MM.1S (cell line): ENCODE results near the gene MRPL51.

ENCODE experiments used
- DNase-seq: peaks from one replicate; pipeline ENCODE4 v3.0.0-alpha.2; 2015
- H2AFZ ChIP-seq: fragments of 300-600 bp; sonication (generic); 2 replicates; pipeline ENCODE4 v1.6.0; 2016; ENCODE audit warnings: antibody characterized with exemption, low read length
- H3F3A ChIP-seq: fragments of 300-600 bp; sonication (generic); 2 replicates; pipeline ENCODE4 v1.6.1; 2016; ENCODE audit warnings: mild to moderate bottlenecking, antibody characterized with exemption, low read length, moderate library complexity, mixed read lengths; ENCODE audit not compliant: insufficient read depth
- H3K27ac ChIP-seq: fragments of 300-600 bp; sonication (generic); 2 replicates; pipeline ENCODE4 v1.5.1; 2016; ENCODE audit warnings: mild to moderate bottlenecking, low read length
- H3K27me3 ChIP-seq: fragments of 300-600 bp; sonication (generic); replicated peaks from 2 replicates; pipeline ENCODE4 v1.6.0; 2016; ENCODE audit warnings: low read length; ENCODE audit not compliant: insufficient read depth
- H3K36me3 ChIP-seq: fragments of 300-600 bp; sonication (generic); replicated peaks from 2 replicates; pipeline ENCODE4 v1.6.1; 2016; ENCODE audit warnings: mild to moderate bottlenecking, low read length, mixed read lengths; ENCODE audit not compliant: insufficient read depth
- H3K4me1 ChIP-seq: fragments of 300-600 bp; sonication (generic); 2 replicates; pipeline ENCODE4 v1.6.1; 2016; ENCODE audit warnings: low read length, mixed read lengths
- H3K4me2 ChIP-seq: fragments of 300-600 bp; sonication (generic); 2 replicates; pipeline ENCODE4 v1.6.0; 2016; ENCODE audit warnings: low read depth, low read length
- H3K4me3 ChIP-seq: fragments of 300-600 bp; sonication (generic); 2 replicates; pipeline ENCODE4 v1.5.1; 2016; ENCODE audit warnings: low read length, mixed read lengths
- H3K79me2 ChIP-seq: fragments of 300-600 bp; sonication (generic); 2 replicates; pipeline ENCODE4 v1.6.1; 2016; ENCODE audit warnings: mixed run types, low read length, mixed read lengths
- H3K9ac ChIP-seq: fragments of 300-600 bp; sonication (generic); 2 replicates; pipeline ENCODE4 v1.6.1; 2016; ENCODE audit warnings: low read length, mixed read lengths
- H3K9me2 ChIP-seq: fragments of 300-600 bp; sonication (generic); replicated peaks from 2 replicates; pipeline ENCODE4 v1.6.1; 2016; ENCODE audit warnings: mild to moderate bottlenecking, low read length, mixed read lengths; ENCODE audit not compliant: insufficient read depth
- H3K9me3 ChIP-seq: fragments of 300-600 bp; sonication (generic); replicated peaks from 2 replicates; pipeline ENCODE4 v1.6.1; 2016; ENCODE audit warnings: mild to moderate bottlenecking, low read length, mixed read lengths; ENCODE audit not compliant: insufficient read depth
- H4K20me1 ChIP-seq: fragments of 300-600 bp; sonication (generic); 2 replicates; pipeline ENCODE4 v1.6.1; 2016; ENCODE audit warnings: mild to moderate bottlenecking, low read length, moderate library complexity, mixed read lengths; ENCODE audit not compliant: insufficient read depth
- CTCF ChIP-seq: fragments of 300-600 bp; sonication (generic); IDR thresholded peaks from 2 replicates; pipeline ENCODE4 v1.5.1; 2016; ENCODE audit warnings: antibody characterized with exemption, low read length, mixed read lengths
- EZH2 ChIP-seq: fragments of 300-600 bp; sonication (generic); optimal IDR thresholded peaks from 2 replicates; pipeline ENCODE3; 2017; ENCODE audit warnings: low read depth, mild to moderate bottlenecking, antibody characterized with exemption, low read length, mixed read lengths
- EZH2phosphoT487 ChIP-seq: fragments of 300-600 bp; sonication (generic); IDR thresholded peaks from 2 replicates; pipeline ENCODE4 v1.6.1; 2018; ENCODE audit warnings: antibody characterized with exemption, low read length

The MRPL51 gene

GRCh38 chr12:6522193-6522592, 29.1 kb upstream of the MRPL51 start:
- Histone ChIP-seq H3K9me3 (no peaks in the 10 kb centered on the region), H3K9ac (no peak overlapping the region), H3K79me2 (peaks cover 13% of the 10 kb centered on the region; the same call in 1 of the 2 replicates), H3K4me2 (no peak overlapping the region), H3K36me3 (peaks cover 40% of the 10 kb centered on the region), H3K9me2 (no peaks in the 10 kb centered on the region), H3F3A (peaks cover under 1% of the 10 kb centered on the region; the same call in 1 of the 2 replicates), H4K20me1 (no peaks in the 10 kb centered on the region), H3K4me3 (no peak overlapping the region), H3K27ac (no peak overlapping the region), H2AFZ (no peak overlapping the region), H3K27me3 (no peaks in the 10 kb centered on the region), H3K4me1 (no peaks in the 10 kb centered on the region)
- DNase-seq: no peak
- TF ChIP-seq EZH2 (no peak), CTCF (no peak), EZH2phosphoT487 (no peak)

- no peak for DNase-seq
- TF ChIP-seq CTCF (no peak), EZH2 (no peak), EZH2phosphoT487 (no peak)
- peaks cover 40% of the 10 kb centered on the region for H3K36me3 ChIP-seq
Observed at GRCh38 chr12:6520186-6520585, 27.1 kb upstream of the MRPL51 start.

DNA sequence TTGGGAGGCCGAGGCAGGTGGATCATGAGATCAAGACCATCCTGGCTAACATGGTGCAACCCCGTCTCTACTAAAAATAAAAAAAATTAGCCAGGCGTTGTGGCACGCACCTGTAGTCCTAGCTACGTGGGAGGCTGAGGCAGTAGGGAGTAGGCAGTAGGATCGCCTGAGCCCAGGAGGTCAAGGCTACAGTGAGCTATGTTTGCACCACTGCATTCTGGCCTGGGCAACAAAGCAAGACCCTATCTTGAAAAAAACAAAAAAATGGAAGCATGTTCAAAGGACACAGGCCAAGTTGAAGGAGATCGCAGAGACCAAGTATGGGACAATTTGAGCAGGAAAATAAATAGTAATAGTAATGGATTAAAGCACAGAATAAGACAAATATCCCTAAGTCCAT, 15.0 kb upstream of the MRPL51 start:
- Histone ChIP-seq H3K27ac (no peak overlapping the region), H3K79me2 (peaks cover 88% of the 10 kb centered on the region)

More at GRCh38 chr12:6520186-6520585, 27.1 kb upstream of the MRPL51 start:
- no peaks in the 10 kb centered on the region for H3K4me1 ChIP-seq
- no peak overlapping the region for H3K9ac ChIP-seq
- H3K27me3 ChIP-seq: no peaks in the 10 kb centered on the region
- no peak overlapping the region for H3K27ac ChIP-seq
- no peaks in the 10 kb centered on the region; the same call in 1 of the 2 replicates for H3F3A ChIP-seq
- peaks cover 10% of the 10 kb centered on the region for H3K79me2 ChIP-seq
- H2AFZ ChIP-seq: no peak overlapping the region
- no peaks in the 10 kb centered on the region for H3K9me3 ChIP-seq
- H3K9me2 ChIP-seq: no peaks in the 10 kb centered on the region
- H3K4me2 ChIP-seq: no peak overlapping the region
- H4K20me1 ChIP-seq: no peaks in the 10 kb centered on the region
- H3K4me3 ChIP-seq: no peak overlapping the region

More for the DNA sequence above, 15.0 kb upstream of the MRPL51 start:
- Histone ChIP-seq H3K4me1 (no peaks in the 10 kb centered on the region), H3K9me2 (no peaks in the 10 kb centered on the region), H2AFZ (no peak overlapping the region), H3K9ac (no peak overlapping the region), H4K20me1 (no peaks in the 10 kb centered on the region), H3K4me3 (no peak overlapping the region), H3K9me3 (no peaks in the 10 kb centered on the region), H3K36me3 (peaks cover 16% of the 10 kb centered on the region; the same call in 1 of the 2 replicates), H3K27me3 (no peaks in the 10 kb centered on the region), H3F3A (no peaks in the 10 kb centered on the region), H3K4me2 (no peak overlapping the region)
- no peak for TF ChIP-seq EZH2
- TF ChIP-seq CTCF: no peak
- TF ChIP-seq EZH2phosphoT487: no peak
- no peak for DNase-seq
